IMR-90 (cell line): Measurements from ENCODE around the gene ASL. TPM values are rescaled to one million over a fixed set of nuclear protein-coding genes. Genes with fewer than 3 reads are reported as not detected.

ENCODE experiments used
- ATAC-seq: fragments of 200-7000 bp; cut with Tn5 transposase; 2 replicates; pipeline ENCODE4 v1.9.1; 2020; ENCODE audit warnings: low read depth, mild to moderate bottlenecking, moderate library complexity
- BruUV-seq: library from RNA; stranded (reverse); fragments of 400-500 nt; replicated peaks from 2 replicates; lab custom pipeline; 2021; lab: Mats Ljungman, UMichigan
- CTCF ChIA-PET: fragments of 300-600 bp; formaldehyde crosslinking; extraction: SDS; loops from one replicate; lab custom pipeline; 2021; ENCODE audit warnings: antibody characterized with exemption; lab: Yijun Ruan, JAX
- POLR2A ChIA-PET: fragments of 300-600 bp; sonication (Branson Sonifier 250); formaldehyde crosslinking; loops from one replicate; lab custom pipeline; 2022; ENCODE audit warnings: antibody characterized with exemption; ENCODE audit not compliant: unreplicated experiment; lab: Charles Lee
- DNase-seq: peaks from one replicate; pipeline ENCODE4 v3.0.0; 2013
- H2AFZ ChIP-seq: replicated peaks from 2 replicates; pipeline ENCODE3; 2013; ENCODE audit warnings: low read length, mild to moderate bottlenecking; ENCODE audit not compliant: poor library complexity
- H2AK5ac ChIP-seq: 2 replicates; pipeline ENCODE4 v1.6.1; 2013; ENCODE audit warnings: low read depth, low read length, inconsistent platforms
- H2AK9ac ChIP-seq: replicated peaks from 2 replicates; pipeline ENCODE3; 2013; ENCODE audit warnings: mild to moderate bottlenecking, low read depth, low read length, moderate library complexity; ENCODE audit not compliant: poor library complexity
- H2BK120ac ChIP-seq: 2 replicates; pipeline ENCODE4 v1.6.1; 2013; ENCODE audit warnings: low read depth, low read length, inconsistent platforms
- H2BK15ac ChIP-seq: 3 replicates; pipeline ENCODE4 v1.6.1; 2013; ENCODE audit warnings: low read depth, low read length, inconsistent platforms
- H2BK20ac ChIP-seq: 2 replicates; pipeline ENCODE4 v1.6.1; 2013; ENCODE audit warnings: low read depth, mild to moderate bottlenecking, inconsistent platforms, low read length, moderate library complexity
- H2BK5ac ChIP-seq: 2 replicates; pipeline ENCODE4 v1.6.1; 2013; ENCODE audit warnings: mild to moderate bottlenecking, low read depth, low read length, inconsistent platforms; ENCODE audit not compliant: poor library complexity, severe bottlenecking
- H3K14ac ChIP-seq: replicated peaks from 2 replicates; pipeline ENCODE4 v1.6.1; 2013; ENCODE audit warnings: low read depth, low read length, inconsistent platforms
- H3K18ac ChIP-seq: 2 replicates; pipeline ENCODE4 v1.6.1; 2013; ENCODE audit warnings: low read depth, low read length, control low read depth
- H3K23ac ChIP-seq: 2 replicates; pipeline ENCODE4 v1.6.1; 2013; ENCODE audit warnings: low read depth, low read length, inconsistent platforms
- H3K27ac ChIP-seq: 2 replicates; pipeline ENCODE4 v1.5.1; 2013; ENCODE audit warnings: mild to moderate bottlenecking, control low read depth, low read length; ENCODE audit not compliant: insufficient read depth
- H3K27me3 ChIP-seq: 2 replicates; pipeline ENCODE4 v1.6.1; 2013; ENCODE audit warnings: low read length; ENCODE audit not compliant: control insufficient read depth, insufficient read depth
- H3K36me3 ChIP-seq: 2 replicates; pipeline ENCODE4 v1.6.1; 2013; ENCODE audit warnings: low read length, mixed read lengths; ENCODE audit not compliant: control insufficient read depth, insufficient read depth
- H3K4ac ChIP-seq: 2 replicates; pipeline ENCODE4 v1.6.1; 2013; ENCODE audit warnings: low read depth, low read length, inconsistent platforms
- H3K4me1 ChIP-seq: 2 replicates; pipeline ENCODE4 v1.6.1; 2013; ENCODE audit warnings: low read length, mixed read lengths; ENCODE audit not compliant: control insufficient read depth, insufficient read depth
- H3K4me2 ChIP-seq: 2 replicates; pipeline ENCODE4 v1.6.1; 2013; ENCODE audit warnings: low read depth, mild to moderate bottlenecking, control low read depth, low read length, moderate library complexity
- H3K4me3 ChIP-seq: 2 replicates; pipeline ENCODE4 v1.5.1; 2013; ENCODE audit warnings: low read depth, mild to moderate bottlenecking, control low read depth, low read length, moderate library complexity; ENCODE audit not compliant: insufficient read depth
- H3K56ac ChIP-seq: 2 replicates; pipeline ENCODE4 v1.6.1; 2013; ENCODE audit warnings: low read length, inconsistent platforms; ENCODE audit not compliant: insufficient read depth; ENCODE audit errors: extremely low read depth
- H3K79me1 ChIP-seq, 2 experiments: 2 replicates each; pipeline ENCODE4 v1.6.1; 2013; ENCODE audit warnings: low read length in 2 of 2, inconsistent platforms in 1 of 2, low read depth in 1 of 2
- H3K9ac ChIP-seq: 2 replicates; pipeline ENCODE4 v1.6.1; 2013; ENCODE audit warnings: low read depth, low read length, control low read depth
- H3K9me1 ChIP-seq: 2 replicates; pipeline ENCODE4 v1.6.1; 2013; ENCODE audit warnings: low read length, inconsistent platforms; ENCODE audit not compliant: insufficient read depth
- H3K9me3 ChIP-seq: 2 replicates; pipeline ENCODE4 v1.6.1; 2013; ENCODE audit warnings: low read length; ENCODE audit not compliant: control insufficient read depth, insufficient read depth
- H4K20me1 ChIP-seq: 2 replicates; pipeline ENCODE4 v1.6.1; 2013; ENCODE audit warnings: low read length, inconsistent platforms; ENCODE audit not compliant: insufficient read depth
- H4K5ac ChIP-seq: 2 replicates; pipeline ENCODE4 v1.6.1; 2013; ENCODE audit warnings: mild to moderate bottlenecking, low read depth, low read length, control low read depth
- H4K8ac ChIP-seq, 2 experiments: 2 replicates each; pipeline ENCODE4 v1.6.1; 2013; ENCODE audit warnings: low read depth in 2 of 2, low read length in 2 of 2, control low read depth in 1 of 2, inconsistent platforms in 1 of 2
- H4K91ac ChIP-seq: 2 replicates; pipeline ENCODE4 v1.6.1; 2013; ENCODE audit warnings: low read depth, low read length, inconsistent platforms; ENCODE audit not compliant: insufficient read depth
- BHLHE40 ChIP-seq: fragments of 150-350 bp; IDR thresholded peaks from 2 replicates; pipeline ENCODE4 v1.6.1; 2016; ENCODE audit warnings: mild to moderate bottlenecking, low read depth, low read length
- CEBPB ChIP-seq: IDR thresholded peaks from 2 replicates; pipeline ENCODE4 v1.6.1; 2012; ENCODE audit warnings: low read depth, low read length, improper control_type of control experiment
- CHD1 ChIP-seq: IDR thresholded peaks from 2 replicates; pipeline ENCODE4 v1.6.1; 2012; ENCODE audit warnings: low read depth, low read length, improper control_type of control experiment
- CTCF ChIP-seq: conservative IDR thresholded peaks from 2 replicates; pipeline ENCODE4 v1.5.1; 2012; ENCODE audit warnings: mild to moderate bottlenecking, low read depth, low read length, improper control_type of control experiment
- ELK1 ChIP-seq: fragments of 150-350 bp; IDR thresholded peaks from 2 replicates; pipeline ENCODE4 v1.6.1; 2016; ENCODE audit warnings: low read depth, mild to moderate bottlenecking, low read length, moderate library complexity, borderline replicate concordance
- FOS ChIP-seq: fragments of 150-350 bp; IDR thresholded peaks from 2 replicates; pipeline ENCODE4 v1.6.1; 2016; ENCODE audit warnings: low read depth, low read length
- MAFK ChIP-seq: IDR thresholded peaks from 2 replicates; pipeline ENCODE4 v1.6.1; 2012; ENCODE audit warnings: low read depth, low read length, improper control_type of control experiment
- MAZ ChIP-seq: IDR thresholded peaks from 2 replicates; pipeline ENCODE4 v1.6.1; 2012; ENCODE audit warnings: low read depth, mild to moderate bottlenecking, low read length, improper control_type of control experiment, moderate library complexity, borderline replicate concordance
- MXI1 ChIP-seq: IDR thresholded peaks from 2 replicates; pipeline ENCODE4 v1.6.1; 2012; ENCODE audit warnings: low read depth, mild to moderate bottlenecking, low read length, moderate library complexity, borderline replicate concordance
- NFE2L2 ChIP-seq: fragments of 150-350 bp; IDR thresholded peaks from 2 replicates; pipeline ENCODE4 v1.6.1; 2016; ENCODE audit warnings: low read depth, mild to moderate bottlenecking, low read length
- POLR2A ChIP-seq: IDR thresholded peaks from 2 replicates; pipeline ENCODE4 v1.6.1; 2012; ENCODE audit warnings: mild to moderate bottlenecking, low read depth, low read length
- RCOR1 ChIP-seq: IDR thresholded peaks from 2 replicates; pipeline ENCODE4 v1.6.1; 2012; ENCODE audit warnings: mild to moderate bottlenecking, low read length, improper control_type of control experiment; ENCODE audit not compliant: insufficient replicate concordance
- RFX5 ChIP-seq: IDR thresholded peaks from 2 replicates; pipeline ENCODE4 v1.8.0; 2012; ENCODE audit warnings: low read depth, mild to moderate bottlenecking, low read length, moderate library complexity
- SMC3 ChIP-seq: fragments of 150-350 bp; IDR thresholded peaks from 2 replicates; pipeline ENCODE4 v1.6.1; 2016; ENCODE audit warnings: low read depth, mild to moderate bottlenecking, antibody characterized with exemption, low read length, moderate library complexity
- USF2 ChIP-seq: fragments of 150-350 bp; IDR thresholded peaks from 2 replicates; pipeline ENCODE4 v1.6.1; 2017; ENCODE audit warnings: mild to moderate bottlenecking, antibody characterized with exemption, low read length, low read depth
- WGBS, 2 experiments: methylation state at CpG; one replicate each; pipeline versions ENCODE4 v1.1.5 to v1.1.7; 2013; ENCODE audit warnings: missing lambda C conversion rate in 2 of 2; ENCODE audit not compliant: insufficient read length in 1 of 2; ENCODE audit errors: extremely low coverage in 2 of 2; 5-methylcytosine and 5-hydroxymethylcytosine counted together
- dilution Hi-C: fragments of 300-500 bp; cut with HindIII; formaldehyde crosslinking; loops from one replicate; pipeline ENCODE4 v1.14.3; 2018; ENCODE audit warnings: low sequenced_read_pairs; ENCODE audit not compliant: unreplicated experiment
- in situ Hi-C: fragments of 300-500 bp; cut with MboI; formaldehyde crosslinking; loops from 3 replicates; pipeline ENCODE4 v1.14.3; 2019; ENCODE audit warnings: low sequenced_read_pairs, inconsistent platforms, mixed read lengths
- intact Hi-C: fragments of 100-400 bp; cut with micrococcal nuclease; formaldehyde crosslinking; loops from 2 replicates; pipeline ENCODE4 v1.10.0; 2022
- polyA plus RNA-seq, 3 experiments: library from polyadenylated mRNA; depleted of rRNA; stranded (reverse); fragments of >200 nt; gene quantifications; 2 replicates each; pipeline ENCODE4 v1.2.3, GENCODE V29; 2012; ENCODE audit warnings: low replicate concordance in 1 of 3
- total RNA-seq: library from RNA; depleted of rRNA; stranded (reverse); fragments of >200 nt; gene quantifications from 2 replicates; pipeline ENCODE4 v1.2.3, GENCODE V29; 2012

The ASL gene
- total and polyA plus RNA-seq, 2 of the 4 experiments (the other 2 are of a cell fraction), result 49.0 to 50.0 TPM

- Histone ChIP-seq H4K20me1 (peaks cover 2% of the 10 kb centered on the region; the same call in 1 of the 2 replicates), H3K4me2 (no peak overlapping the region), H3K9me1 (peaks cover 16% of the 10 kb centered on the region), H3K9ac (no peak overlapping the region), H3K4me1 (peaks cover 31% of the 10 kb centered on the region), H2AK5ac (peak overlapping the region; percentile 82), H2AK9ac (no peak overlapping the region), H2BK5ac (no peak overlapping the region), H3K4ac (no peak overlapping the region), H2BK15ac (peak overlapping the region; percentile 84; the same call in 1 of the 3 replicates), H3K14ac (0 out of 2 replicates have a peak overlapping the region, but pooled peaks have one; percentile 41), H3K79me1 (peaks cover 27 to 69% of the 10 kb centered on the region in 2 experiments), H3K23ac (peak overlapping the region; percentile 29; the same call in 1 of the 2 replicates), H3K56ac (no peak overlapping the region), H3K4me3 (no peak overlapping the region), H2AFZ (no peak overlapping the region), H4K91ac (peak overlapping the region; percentile 38; the same call in 1 of the 2 replicates), H3K27ac (no peak overlapping the region), H4K8ac (no peak overlapping the region), H3K18ac (no peak overlapping the region), H2BK120ac (0 out of 2 replicates have a peak overlapping the region, but pooled peaks have one; percentile 6), H2BK20ac (no peak overlapping the region), H3K36me3 (peaks cover 27% of the 10 kb centered on the region), H3K9me3 (no peaks in the 10 kb centered on the region), H3K27me3 (no peaks in the 10 kb centered on the region), H4K5ac (peak overlapping the region; percentile 55; the same call in 1 of the 2 replicates)
- dilution Hi-C loops, result no loop called here
- ChIA-PET POLR2A (no interaction called here), CTCF (interaction anchor here (0.5 kb wide), 1 partner anchor 228 kb away, joined by 3 read pairs; no protein-coding TSS in a partner anchor)
- BruUV-seq, result no TSS peak
- 79% methylated on average over 4 of the region's 5 CpGs; no CpG with 5 or more reads in 1 of the 2 experiments for WGBS, 2 experiments
- in situ Hi-C loops, result no loop called here
- intact Hi-C loops, result loop anchor here (5.0 to 10.0 kb wide), 3 partner anchors 62 to 362 kb away; partner anchors contain the start of gene TPST1
- no peak for DNase-seq
- TF ChIP-seq RFX5 (no peak), CTCF (no peak), MAFK (no peak), SMC3 (no peak), FOS (no peak), POLR2A (no peak), BHLHE40 (no peak), NFE2L2 (no peak), USF2 (no peak), CHD1 (no peak), ELK1 (no peak), CEBPB (no peak), MAZ (no peak), MXI1 (no peak), RCOR1 (no peak)
- no peak for ATAC-seq
Observed at GRCh38 chr7:66142996-66143395, 67.4 kb downstream of the ASL start.
